A673 (cell line): ENCODE results near the gene TOP2A. TPM values are rescaled to one million over a fixed set of nuclear protein-coding genes. Genes with fewer than 3 reads are reported as not detected.

Experiments used
- BruUV-seq: library from RNA; stranded (reverse); fragments of 400-500 nt; replicated peaks from 2 replicates; lab custom pipeline; 2021; lab: Mats Ljungman, UMichigan
- CTCF ChIA-PET: fragments of 300-600 bp; sonication (Branson Sonifier 250); formaldehyde crosslinking; loops from one replicate; lab custom pipeline; 2022; ENCODE audit warnings: antibody characterized with exemption; lab: Charles Lee
- POLR2A ChIA-PET: fragments of 300-600 bp; sonication (Branson Sonifier 250); formaldehyde crosslinking; loops from one replicate; lab custom pipeline; 2022; ENCODE audit warnings: antibody characterized with exemption; ENCODE audit not compliant: low non-redundant PET; lab: Charles Lee
- DNase-seq: peaks from one replicate; pipeline ENCODE4 v3.0.0-alpha.2; 2015; ENCODE audit warnings: low spot score
- H3K27ac ChIP-seq: fragments of 200-600 bp; sonication (generic); 2 replicates; pipeline ENCODE4 v1.5.1; 2016; ENCODE audit warnings: mixed run types, low read depth, mild to moderate bottlenecking, mixed read lengths, antibody characterized with exemption, low read length; ENCODE audit not compliant: poor library complexity, severe bottlenecking
- H3K27me3 ChIP-seq: fragments of 200-600 bp; sonication (generic); replicated peaks from 2 replicates; pipeline ENCODE4 v1.6.1; 2017; ENCODE audit warnings: mixed run types, low read depth, mild to moderate bottlenecking, mixed read lengths, antibody characterized with exemption, low read length; ENCODE audit not compliant: insufficient read depth, poor library complexity
- H3K36me3 ChIP-seq: fragments of 200-600 bp; sonication (generic); 2 replicates; pipeline ENCODE4 v1.6.1; 2016; ENCODE audit warnings: mixed run types, mild to moderate bottlenecking, mixed read lengths, antibody characterized with exemption, low read length; ENCODE audit not compliant: insufficient read depth, poor library complexity, severe bottlenecking
- H3K4me1 ChIP-seq: fragments of 200-600 bp; sonication (generic); 2 replicates; pipeline ENCODE4 v1.6.1; 2017; ENCODE audit warnings: mixed run types, mild to moderate bottlenecking, mixed read lengths, antibody characterized with exemption, low read length; ENCODE audit not compliant: insufficient read depth, poor library complexity, severe bottlenecking
- H3K4me3 ChIP-seq: fragments of 200-600 bp; sonication (generic); 2 replicates; pipeline ENCODE4 v1.5.1; 2016; ENCODE audit warnings: low read depth, mixed run types, mild to moderate bottlenecking, mixed read lengths, low read length; ENCODE audit not compliant: poor library complexity, severe bottlenecking
- H3K9me3 ChIP-seq: fragments of 200-600 bp; sonication (generic); 2 replicates; pipeline ENCODE4 v1.6.1; 2016; ENCODE audit warnings: mixed run types, low read depth, mild to moderate bottlenecking, mixed read lengths, antibody characterized with exemption, low read length; ENCODE audit not compliant: poor library complexity, severe bottlenecking
- EZH2 ChIP-seq: fragments of 200-600 bp; sonication (generic); IDR thresholded peaks from 2 replicates; pipeline ENCODE4 v1.6.1; 2017; ENCODE audit warnings: borderline replicate concordance, low read depth, mild to moderate bottlenecking, mixed read lengths, antibody characterized with exemption, low read length; ENCODE audit not compliant: poor library complexity, severe bottlenecking
- intact Hi-C: fragments of 100-400 bp; cut with micrococcal nuclease; formaldehyde crosslinking; loops from one replicate; pipeline ENCODE4 v1.10.0; 2022; ENCODE audit not compliant: unreplicated experiment
- total RNA-seq: library from RNA; stranded (reverse); gene quantifications from 2 replicates; pipeline ENCODE4 v1.2.3, GENCODE V29; 2021
- TF ChIP-seq, protein P1 (sequence below): fragments of 300-800, 200-600 bp; sonication (generic); conservative IDR thresholded peaks from 2 replicates; pipeline ENCODE4 v1.5.1; 2017; ENCODE audit warnings: low read depth, mild to moderate bottlenecking, antibody characterized with exemption, low read length, moderate library complexity, mixed read lengths

Gene TOP2A
- total RNA-seq, 1 experiment from 2014 or later: 188 TPM

DNA sequence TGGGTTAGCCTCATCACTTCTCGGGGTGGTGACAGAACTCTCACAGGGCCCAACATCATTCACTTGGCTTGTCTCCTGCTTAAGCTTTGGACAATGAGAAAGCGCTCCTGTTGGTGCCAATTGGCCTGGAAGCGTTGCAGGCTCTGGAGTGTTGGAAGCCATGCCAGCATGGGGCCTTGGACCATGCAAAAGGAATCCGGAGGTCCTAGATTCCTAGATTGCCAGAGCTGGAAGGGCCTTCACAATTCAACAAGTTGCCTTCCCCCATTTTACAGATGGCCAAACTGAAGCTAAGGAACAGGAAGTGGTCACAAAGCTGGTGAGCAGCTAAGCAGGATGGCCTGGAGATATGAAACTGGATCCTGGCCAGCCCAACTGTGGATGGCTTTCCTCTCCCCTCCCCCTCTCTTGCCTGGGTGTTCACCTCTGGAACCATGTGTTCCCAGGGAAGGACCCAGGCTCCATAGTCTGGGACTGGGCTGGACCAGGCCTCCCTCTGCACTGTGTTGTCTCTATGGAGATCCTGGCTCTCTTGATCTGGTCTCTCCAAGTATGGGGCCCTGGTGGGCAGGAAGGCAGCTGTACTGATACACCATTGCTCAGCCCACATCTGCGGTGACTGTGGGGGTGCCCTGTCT, 19.5 kb upstream of the TOP2A start:
- ChIA-PET POLR2A (interaction anchor here (0.5 kb wide), 1 partner anchor 35 kb away, joined by 6 read pairs; no protein-coding TSS in a partner anchor), CTCF (no interaction called here)
- BruUV-seq: no TSS peak
- H3K9me3 ChIP-seq: no peaks in the 10 kb centered on the region
- DNase-seq: no peak
- H3K4me3 ChIP-seq: no peak overlapping the region
- H3K36me3 ChIP-seq: no peaks in the 10 kb centered on the region
- no peaks in the 10 kb centered on the region for H3K4me1 ChIP-seq
- H3K27me3 ChIP-seq: no peaks in the 10 kb centered on the region
- TF ChIP-seq, protein P1, sequence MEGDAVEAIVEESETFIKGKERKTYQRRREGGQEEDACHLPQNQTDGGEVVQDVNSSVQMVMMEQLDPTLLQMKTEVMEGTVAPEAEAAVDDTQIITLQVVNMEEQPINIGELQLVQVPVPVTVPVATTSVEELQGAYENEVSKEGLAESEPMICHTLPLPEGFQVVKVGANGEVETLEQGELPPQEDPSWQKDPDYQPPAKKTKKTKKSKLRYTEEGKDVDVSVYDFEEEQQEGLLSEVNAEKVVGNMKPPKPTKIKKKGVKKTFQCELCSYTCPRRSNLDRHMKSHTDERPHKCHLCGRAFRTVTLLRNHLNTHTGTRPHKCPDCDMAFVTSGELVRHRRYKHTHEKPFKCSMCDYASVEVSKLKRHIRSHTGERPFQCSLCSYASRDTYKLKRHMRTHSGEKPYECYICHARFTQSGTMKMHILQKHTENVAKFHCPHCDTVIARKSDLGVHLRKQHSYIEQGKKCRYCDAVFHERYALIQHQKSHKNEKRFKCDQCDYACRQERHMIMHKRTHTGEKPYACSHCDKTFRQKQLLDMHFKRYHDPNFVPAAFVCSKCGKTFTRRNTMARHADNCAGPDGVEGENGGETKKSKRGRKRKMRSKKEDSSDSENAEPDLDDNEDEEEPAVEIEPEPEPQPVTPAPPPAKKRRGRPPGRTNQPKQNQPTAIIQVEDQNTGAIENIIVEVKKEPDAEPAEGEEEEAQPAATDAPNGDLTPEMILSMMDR: no peak
- no peak for TF ChIP-seq EZH2
- intact Hi-C loops: no loop called here
- H3K27ac ChIP-seq: no peak overlapping the region

GRCh38 chr17:40436636-40437035, 18.9 kb upstream of the TOP2A start:
- BruUV-seq: no TSS peak
- Histone ChIP-seq H3K36me3 (no peaks in the 10 kb centered on the region), H3K4me1 (no peaks in the 10 kb centered on the region), H3K27me3 (no peaks in the 10 kb centered on the region), H3K27ac (no peak overlapping the region), H3K9me3 (no peaks in the 10 kb centered on the region), H3K4me3 (no peak overlapping the region)
- DNase-seq: no peak
- intact Hi-C loops: no loop called here
- ChIA-PET CTCF (no interaction called here), POLR2A (interaction anchor here (0.6 kb wide), 1 partner anchor 157 kb away, joined by 7 read pairs; no protein-coding TSS in a partner anchor)
- TF ChIP-seq, protein P1: no peak
- TF ChIP-seq EZH2: no peak

- H3K4me1 ChIP-seq: no peaks in the 10 kb centered on the region
- H3K27ac ChIP-seq: no peak overlapping the region
- CTCF ChIA-PET: no interaction called here
- intact Hi-C loops: no loop called here
- H3K9me3 ChIP-seq: no peaks in the 10 kb centered on the region
- POLR2A ChIA-PET: no interaction called here
- H3K4me3 ChIP-seq: no peak overlapping the region
- DNase-seq: no peak
- BruUV-seq: no TSS peak
- H3K36me3 ChIP-seq: no peaks in the 10 kb centered on the region
- no peaks in the 10 kb centered on the region for H3K27me3 ChIP-seq
- no peak for TF ChIP-seq EZH2
- TF ChIP-seq, protein P1: peak; percentile 47
These were observed 16.1 kb upstream of the TOP2A start for GRCh38 chr17:40433551-40434415.
